Skin of body (tissue), 2 donors: Measurements from ENCODE around the gene DECR2. TPM values are rescaled to one million over a fixed set of nuclear protein-coding genes. Genes with fewer than 3 reads are reported as not detected.
"Not testable (repeated sequence)": the region's sequence is repeated elsewhere in the genome, so short reads cannot be mapped to it uniquely, and the experiment has no call there.

ENCODE experiments used
- DNase-seq: peaks from one replicate; lab custom pipeline; 2025; lab: John Stamatoyannopoulos, UW
- total RNA-seq: library from RNA; depleted of rRNA; stranded (reverse); fragments of >200 nt; gene quantifications from one replicate; pipeline ENCODE4 v1.2.3, GENCODE V29; 2014

The DECR2 gene
- total RNA-seq, 1 donor from 2014 or later, result 7.2 TPM

DNA sequence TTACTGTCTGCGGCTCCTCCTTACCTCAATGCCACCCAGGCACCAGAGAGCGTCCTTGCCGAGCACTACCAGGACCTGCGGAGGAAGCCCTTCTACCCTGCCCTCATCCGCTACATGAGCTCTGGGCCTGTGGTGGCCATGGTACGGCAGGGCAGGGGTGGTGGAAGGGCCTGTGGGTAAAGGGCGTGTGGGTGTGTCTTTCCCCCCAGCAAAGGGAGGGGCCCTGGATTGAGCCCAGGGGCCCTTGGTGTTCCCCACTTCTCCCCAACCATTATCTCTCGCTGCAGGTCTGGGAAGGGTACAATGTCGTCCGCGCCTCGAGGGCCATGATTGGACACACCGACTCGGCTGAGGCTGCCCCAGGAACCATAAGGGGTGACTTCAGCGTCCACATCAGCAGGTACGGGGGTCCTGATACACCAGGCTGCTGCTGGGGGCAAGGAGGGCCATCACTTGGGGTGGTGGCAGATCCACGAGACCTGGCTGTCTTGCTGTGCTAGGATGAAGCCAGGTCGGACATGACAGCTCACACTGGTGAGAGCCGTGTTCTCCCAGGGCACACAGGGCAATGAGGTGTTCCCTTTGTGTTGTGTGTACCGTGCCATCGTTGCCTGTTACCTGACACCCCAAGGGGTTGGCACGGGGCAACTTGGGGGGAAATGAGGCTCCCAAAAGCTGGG is 2.2 kb upstream of the DECR2 start:
- DNase-seq, result no peak

GRCh38 chr16:400061-400591 is 1.6 kb upstream of the DECR2 start:
- DNase-seq, result no peak

DNA sequence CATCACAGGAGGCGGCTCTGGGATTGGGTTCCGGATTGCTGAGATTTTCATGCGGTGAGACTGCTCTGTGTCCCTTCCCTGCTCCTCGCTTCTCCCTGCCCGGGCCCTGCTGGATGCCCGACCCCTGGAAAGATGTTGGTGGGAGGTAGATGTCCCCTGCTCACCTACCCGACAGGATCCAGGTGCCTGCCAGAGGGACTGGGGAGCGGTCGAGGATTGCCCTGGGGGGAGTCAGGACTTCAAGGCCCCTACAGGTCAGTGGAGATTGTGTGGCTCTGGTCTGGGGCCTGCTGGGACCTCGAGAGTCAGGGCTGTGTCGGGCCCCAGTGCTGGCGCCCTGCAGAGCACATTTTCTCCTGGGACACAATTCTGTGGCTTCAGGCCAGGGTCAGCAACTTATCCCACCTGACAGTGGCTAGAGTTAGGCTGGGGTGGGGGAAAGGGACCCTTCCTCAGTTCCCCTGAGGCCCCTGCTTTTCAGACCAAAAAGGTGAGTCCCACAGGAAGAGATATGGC is 3.3 kb downstream of the DECR2 start:
- no peak for DNase-seq

- no peak for DNase-seq
Observed at GRCh38 chr16:405548-406506, 4.1 kb downstream of the DECR2 start.

GRCh38 chr16:407253-407652 is 5.6 kb downstream of the DECR2 start:
- no peak for DNase-seq

DNA sequence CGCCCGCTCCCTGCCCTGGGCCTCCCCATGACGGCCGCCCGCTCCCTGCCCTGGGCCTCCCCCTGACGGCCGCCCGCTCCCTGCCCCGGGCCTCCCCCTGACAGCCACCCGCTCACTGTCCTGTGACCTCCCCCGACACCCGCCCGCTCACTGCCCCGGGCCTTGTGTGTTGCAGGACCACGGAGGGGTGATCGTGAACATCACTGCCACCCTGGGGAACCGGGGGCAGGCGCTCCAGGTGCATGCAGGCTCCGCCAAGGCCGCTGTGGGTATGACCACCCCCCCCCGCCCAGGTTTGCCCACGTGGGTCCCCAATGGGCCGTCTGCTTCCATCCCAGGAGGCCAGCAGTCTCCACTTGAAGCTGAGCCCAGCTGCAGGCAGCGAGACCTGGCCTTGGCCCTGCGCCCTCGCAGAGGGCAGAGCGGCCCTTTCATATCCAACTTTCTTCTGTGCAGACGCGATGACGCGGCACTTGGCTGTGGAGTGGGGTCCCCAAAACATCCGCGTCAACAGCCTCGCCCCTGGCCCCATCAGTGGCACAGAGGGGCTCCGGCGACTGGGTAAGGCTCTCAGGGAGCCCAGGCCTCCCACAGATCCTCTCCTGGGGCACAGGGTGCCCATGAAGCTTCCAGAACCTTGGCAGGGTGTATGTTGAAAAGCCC is 9.0 kb downstream of the DECR2 start:
- no peak for DNase-seq

- no peak for DNase-seq
Observed at GRCh38 chr16:411576-412265, 10.0 kb downstream of the DECR2 start.

DNA sequence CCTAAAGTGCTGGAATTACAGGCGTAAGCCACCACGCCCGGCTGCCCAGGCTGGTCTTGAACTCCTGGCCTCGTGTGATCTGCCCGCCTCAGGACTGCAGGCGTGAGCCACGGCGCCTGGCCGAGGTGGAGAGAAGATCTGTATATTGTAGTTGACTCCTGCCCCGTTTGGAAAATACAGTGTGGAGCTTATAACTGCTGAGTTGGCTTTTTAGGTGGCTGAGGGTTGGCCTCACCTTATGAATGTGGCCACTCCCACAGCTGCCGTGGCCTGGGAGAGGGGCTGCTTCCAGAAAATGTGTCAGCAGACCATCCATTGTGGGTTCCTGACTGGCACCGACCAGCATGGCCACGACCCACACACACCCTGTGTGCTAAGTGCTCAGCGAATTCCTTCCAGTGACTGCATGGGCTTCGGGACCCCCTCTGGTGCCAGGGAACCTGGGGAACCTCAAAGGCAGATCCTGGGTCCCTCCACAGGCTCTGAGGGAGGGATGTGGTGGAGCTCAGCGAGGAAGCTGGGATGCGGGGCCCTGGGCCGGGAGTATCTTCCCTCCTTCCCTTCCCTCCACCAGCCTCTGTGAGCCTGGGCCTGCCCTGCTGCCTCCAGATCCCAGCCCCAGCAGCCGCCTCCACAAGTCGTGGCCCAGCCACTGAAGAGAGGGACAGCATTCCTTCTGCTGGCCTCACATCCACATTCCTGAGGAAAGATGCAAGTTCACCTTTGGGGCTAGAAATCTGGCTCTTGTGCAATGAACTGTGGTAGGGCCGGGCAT is 12.9 kb downstream of the DECR2 start:
- no peak for DNase-seq

DNA sequence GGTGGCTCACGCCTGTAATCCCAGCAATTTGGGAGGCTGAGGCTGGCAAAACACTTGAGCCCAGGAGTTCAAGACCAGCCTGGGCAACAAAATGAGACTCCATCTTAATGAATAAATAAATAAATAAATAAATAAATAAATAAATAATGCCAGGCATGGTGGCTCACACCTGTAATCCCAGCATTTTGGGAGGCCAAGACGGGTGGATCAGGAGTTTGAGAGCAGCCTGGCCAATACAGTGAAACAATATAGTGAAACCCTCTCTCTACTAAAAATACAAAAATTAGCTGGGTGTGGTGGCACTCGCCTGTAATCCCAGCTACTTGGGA is 13.4 kb downstream of the DECR2 start:
- DNase-seq, result not testable (repeated sequence)

DNA sequence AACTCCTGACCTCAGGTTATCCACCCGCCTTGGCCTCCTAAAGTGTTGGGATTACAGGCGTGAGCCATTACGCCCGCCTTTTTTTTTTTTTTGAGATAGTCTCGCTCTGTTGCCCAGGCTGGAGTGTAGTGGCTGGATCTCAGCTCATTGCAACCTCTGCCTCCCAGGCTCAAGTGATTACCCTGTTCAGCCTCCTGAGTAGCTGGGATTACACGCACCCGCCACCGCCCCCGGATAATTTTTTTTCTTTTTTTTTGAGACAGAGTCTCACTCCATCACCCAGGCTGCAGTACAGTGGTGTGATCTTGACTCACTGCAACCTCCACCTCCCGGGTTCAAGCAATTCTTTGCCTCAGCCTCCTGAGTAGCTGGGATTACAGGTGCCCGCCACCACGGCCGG is 20.5 kb downstream of the DECR2 start:
- not testable (repeated sequence) for DNase-seq

- no peak for DNase-seq
Observed at GRCh38 chr16:424033-424622, 22.4 kb downstream of the DECR2 start.

DNA sequence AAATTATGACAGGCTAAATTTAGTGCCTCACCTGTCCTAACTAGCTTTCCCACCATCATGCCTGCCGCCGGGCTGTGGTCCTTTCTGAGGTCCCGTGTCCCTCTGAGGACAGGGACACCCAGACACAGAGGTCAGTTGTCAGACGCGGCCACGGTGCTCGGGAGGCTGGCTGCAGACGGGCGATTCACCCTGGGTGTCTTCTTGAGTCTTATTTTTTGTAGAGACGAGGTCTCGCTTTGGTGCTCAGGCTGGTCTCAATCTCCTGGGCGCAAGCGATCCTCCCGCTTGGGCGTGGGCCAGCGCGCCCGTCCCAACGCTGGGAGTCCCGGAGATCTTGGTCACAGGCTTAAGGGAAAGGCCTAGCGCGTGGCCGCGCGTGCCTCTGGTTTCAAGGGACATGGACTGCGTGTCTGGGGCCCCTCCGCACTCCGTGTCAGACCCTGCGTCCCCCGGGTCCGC is 23.0 kb downstream of the DECR2 start:
- no peak for DNase-seq

DNA sequence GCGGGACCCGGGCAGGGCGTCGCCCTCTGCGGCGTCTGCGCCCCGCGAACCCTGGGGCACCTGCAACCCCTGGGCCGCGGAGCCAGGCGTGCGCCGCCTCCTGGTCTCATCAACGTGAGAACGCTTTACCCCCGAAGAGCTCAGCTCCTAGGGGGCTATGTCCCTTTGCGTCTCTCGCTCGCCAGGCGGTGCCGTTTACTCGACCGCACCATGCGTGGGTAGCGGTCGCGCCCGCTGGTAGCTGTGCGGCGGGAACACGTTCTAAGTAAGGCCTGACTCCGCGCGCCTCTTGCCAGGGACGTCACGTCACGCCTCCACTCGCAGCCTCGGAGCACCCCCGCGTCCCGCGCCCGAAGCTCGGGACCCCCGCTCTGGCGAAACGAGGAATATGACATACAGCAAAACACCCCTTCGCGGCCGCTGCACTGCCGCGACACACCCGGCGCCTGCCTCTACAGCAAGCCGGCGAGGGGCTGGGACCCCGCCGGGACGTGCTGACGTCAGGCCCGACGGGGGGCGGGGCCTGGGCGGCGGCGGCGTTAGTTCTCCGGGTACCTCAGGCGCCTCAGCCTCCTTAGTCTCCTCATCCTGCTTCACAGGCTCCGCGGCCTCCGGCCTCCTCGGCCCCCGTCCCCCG is 23.5 kb downstream of the DECR2 start, which contains the start of gene RAB11FIP3:
RAB11FIP3 (plus strand) TSS at position 568 of the 637 bp plus-strand sequence. CDS start 358 bp downstream, outside the sequence.
- peak; percentile 41 for DNase-seq

DNA sequence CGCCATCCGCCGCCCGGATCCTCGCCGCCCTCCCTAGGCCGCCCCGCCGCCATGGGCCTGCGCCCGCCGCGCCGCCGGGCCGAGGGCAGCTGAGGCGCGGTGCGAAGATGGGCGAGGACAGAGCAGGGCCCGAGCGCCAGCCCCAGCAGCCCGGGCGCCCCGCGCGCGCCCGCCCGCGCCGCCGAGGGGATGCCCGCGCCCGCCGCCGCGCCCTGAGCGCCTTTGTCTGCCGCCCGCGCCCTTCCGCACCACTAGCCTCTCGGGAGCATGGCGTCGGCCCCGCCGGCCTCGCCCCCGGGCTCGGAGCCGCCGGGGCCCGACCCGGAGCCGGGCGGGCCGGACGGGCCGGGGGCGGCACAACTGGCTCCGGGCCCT is 24.0 kb downstream of the DECR2 start:
- no peak for DNase-seq

DNA sequence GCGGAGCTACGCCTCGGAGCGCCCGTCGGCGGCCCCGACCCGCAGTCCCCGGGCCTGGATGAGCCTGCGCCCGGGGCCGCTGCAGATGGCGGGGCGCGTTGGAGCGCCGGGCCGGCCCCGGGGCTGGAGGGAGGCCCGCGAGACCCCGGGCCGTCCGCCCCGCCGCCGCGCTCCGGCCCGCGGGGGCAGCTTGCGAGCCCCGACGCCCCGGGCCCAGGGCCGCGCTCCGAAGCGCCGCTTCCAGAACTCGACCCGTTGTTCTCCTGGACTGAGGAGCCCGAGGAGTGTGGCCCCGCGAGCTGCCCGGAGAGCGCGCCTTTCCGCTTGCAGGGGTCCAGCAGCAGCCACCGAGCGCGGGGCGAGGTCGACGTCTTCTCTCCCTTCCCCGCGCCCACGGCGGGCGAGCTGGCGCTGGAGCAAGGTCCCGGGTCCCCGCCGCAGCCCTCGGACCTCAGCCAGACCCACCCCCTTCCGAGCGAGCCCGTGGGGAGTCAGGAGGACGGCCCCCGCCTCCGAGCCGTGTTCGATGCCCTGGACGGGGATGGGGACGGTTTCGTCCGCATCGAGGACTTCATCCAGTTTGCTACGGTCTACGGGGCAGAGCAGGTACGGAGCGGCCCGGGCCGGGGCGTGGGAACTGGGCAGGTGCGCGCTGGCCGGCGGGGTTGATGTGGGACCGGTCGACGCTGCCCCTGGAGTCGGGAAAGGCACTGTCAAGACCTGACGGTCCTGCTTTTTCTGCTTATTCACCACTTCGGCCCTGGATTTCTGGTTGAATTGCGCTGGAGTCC is 24.6 kb downstream of the DECR2 start:
- DNase-seq, result no peak

DNA sequence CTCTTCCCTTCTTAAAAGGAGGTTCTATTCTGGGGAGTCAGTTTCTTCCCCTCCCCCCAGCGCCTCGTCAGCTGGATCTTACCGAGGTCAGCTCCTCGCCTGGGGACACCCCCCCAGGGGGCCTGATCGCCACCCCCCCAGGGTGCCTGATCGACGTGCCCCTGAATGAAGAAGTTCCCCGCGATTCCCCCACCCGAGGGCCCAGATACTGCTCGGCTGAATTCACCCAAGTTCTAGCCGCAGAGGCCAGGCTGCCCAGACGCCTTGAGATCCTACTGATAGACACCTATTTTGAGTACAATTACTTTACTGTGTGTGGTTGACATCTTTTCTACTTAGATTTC is 25.2 kb downstream of the DECR2 start:
- no peak for DNase-seq

DNA sequence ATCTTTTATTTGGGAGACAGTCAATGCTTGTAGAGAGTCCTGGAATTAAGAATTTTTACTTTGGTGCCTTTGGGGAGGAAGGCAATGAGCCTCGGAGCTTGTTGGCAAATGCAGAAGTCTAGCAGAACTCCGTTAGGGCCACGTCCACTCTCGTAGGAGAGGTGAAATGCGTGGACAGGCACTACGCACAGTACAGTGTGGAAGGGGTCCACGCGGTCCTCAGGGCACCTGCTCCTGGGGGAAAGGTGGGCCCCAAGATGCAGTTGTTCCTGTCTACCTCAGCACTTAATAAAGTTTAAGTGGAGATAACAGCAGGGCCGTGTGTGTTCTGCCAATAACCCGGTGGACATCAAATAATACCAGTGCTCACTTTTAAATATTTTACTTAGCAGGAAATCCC is 25.6 kb downstream of the DECR2 start:
- no peak for DNase-seq

DNA sequence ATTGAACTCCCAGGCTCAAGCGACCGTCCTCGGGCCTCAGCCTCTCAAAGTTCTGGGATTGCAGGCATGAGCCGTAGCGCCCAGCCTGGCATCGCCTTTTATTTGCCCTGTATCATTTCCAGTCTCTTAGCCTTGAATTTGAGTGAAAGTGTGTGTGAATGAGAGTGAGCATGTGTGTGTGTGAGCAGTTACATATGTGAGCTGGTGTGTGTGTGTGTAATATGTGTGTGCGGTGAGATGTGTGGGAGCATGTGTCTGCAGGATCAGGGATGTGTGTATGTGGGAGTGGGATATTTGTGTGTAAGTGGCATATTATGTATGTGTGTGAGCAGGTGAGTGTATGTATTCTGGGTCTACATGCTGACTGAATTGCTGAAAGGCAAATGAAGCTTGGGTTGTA is 29.2 kb downstream of the DECR2 start:
- no peak for DNase-seq

- DNase-seq, result no peak
Observed at GRCh38 chr16:440627-441026, 38.9 kb downstream of the DECR2 start.
